Thymus (tissue), 11 donors: ENCODE measurements around the gene RCHY1. TPM values are rescaled to one million over a fixed set of nuclear protein-coding genes. Genes with fewer than 3 reads are reported as not detected.

Source experiments
- DNase-seq, 9 donors: peaks; one replicate each; pipeline ENCODE4 v3.0.0-alpha.2; 2013; ENCODE audit warnings: low spot score in 9 of 9, low read depth in 6 of 9, missing footprints in 1 of 9
- H3K27ac ChIP-seq, 2 donors: one replicate each; pipeline ENCODE4 v1.5.1; 2013; ENCODE audit warnings: control low read depth in 1 of 2, low read depth in 1 of 2, low read length in 1 of 2, mild to moderate bottlenecking in 1 of 2, moderate library complexity in 1 of 2
- H3K27me3 ChIP-seq, 2 donors: one replicate each; pipeline ENCODE4 v1.5.1; 2013; ENCODE audit warnings: low read length in 1 of 2; ENCODE audit not compliant: control insufficient read depth in 2 of 2, insufficient read depth in 1 of 2
- H3K36me3 ChIP-seq, 2 donors: one replicate each; pipeline ENCODE4 v1.5.1; 2013; ENCODE audit warnings: low read length in 1 of 2, mild to moderate bottlenecking in 1 of 2, moderate library complexity in 1 of 2; ENCODE audit not compliant: control insufficient read depth in 2 of 2, insufficient read depth in 2 of 2
- H3K4me1 ChIP-seq, 2 donors: one replicate each; pipeline ENCODE4 v1.5.1; 2013; ENCODE audit warnings: low read length in 2 of 2; ENCODE audit not compliant: control insufficient read depth in 2 of 2, insufficient read depth in 2 of 2
- H3K4me3 ChIP-seq, 2 donors: one replicate each; pipeline ENCODE4 v1.5.1; 2013; ENCODE audit warnings: low read length in 2 of 2, control low read depth in 1 of 2, mild to moderate bottlenecking in 1 of 2
- H3K9me3 ChIP-seq, 2 donors: one replicate each; pipeline ENCODE4 v1.5.1; 2013; ENCODE audit warnings: low read length in 1 of 2, mild to moderate bottlenecking in 1 of 2; ENCODE audit not compliant: control insufficient read depth in 2 of 2, insufficient read depth in 1 of 2
- WGBS: extraction: QIAGEN DNeasy Blood & Tissue Kit; methylation state at CpG from one replicate; pipeline ENCODE4 v1.1.7; 2013; 5-methylcytosine and 5-hydroxymethylcytosine counted together
- polyA plus RNA-seq: library from polyadenylated mRNA; stranded (reverse); fragments of 200-250 nt; gene quantifications from one replicate; pipeline ENCODE4 v1.2.3, GENCODE V29; 2013
- total RNA-seq: library from RNA; stranded (reverse); fragments of 120-200 nt; gene quantifications from one replicate; pipeline ENCODE4 v1.2.4, GENCODE V29; 2013
- donor health status: healthy.

The RCHY1 gene
- total and polyA plus RNA-seq, 2 donors, result 14.1 to 19.7 TPM

DNA sequence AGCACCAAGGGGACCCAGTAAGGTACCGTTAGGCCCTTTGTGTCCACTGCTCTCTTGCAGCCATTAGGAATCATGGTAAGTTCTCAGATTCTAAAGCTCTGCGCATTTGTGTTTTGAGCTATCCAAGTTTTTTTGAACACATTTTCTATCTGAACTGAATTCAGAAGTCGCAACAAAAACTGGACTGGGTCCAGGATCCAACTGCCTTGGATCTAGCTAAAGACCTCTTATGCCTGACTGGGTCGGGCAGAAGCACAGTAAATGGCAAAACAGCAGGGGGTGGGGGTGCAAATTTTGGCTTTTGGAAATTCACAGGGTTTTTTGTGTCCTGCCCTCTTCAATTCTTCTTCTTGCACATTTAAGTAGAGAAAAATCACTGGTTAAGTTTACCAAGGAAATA is 30.0 kb downstream of the RCHY1 start:
- H3K27me3 ChIP-seq, result no peaks in the 10 kb centered on the region
- H3K4me1 ChIP-seq, result no peaks in the 10 kb centered on the region
- no peak overlapping the region for H3K4me3 ChIP-seq
- H3K36me3 ChIP-seq, result peaks cover 9 to 45% of the 10 kb centered on the region in 2 donors
- WGBS, result over 99% methylated on average over 4 of the region's 4 CpGs
- DNase-seq, result no peak
- H3K27ac ChIP-seq, result no peak overlapping the region
- no peaks in the 10 kb centered on the region for H3K9me3 ChIP-seq

DNA sequence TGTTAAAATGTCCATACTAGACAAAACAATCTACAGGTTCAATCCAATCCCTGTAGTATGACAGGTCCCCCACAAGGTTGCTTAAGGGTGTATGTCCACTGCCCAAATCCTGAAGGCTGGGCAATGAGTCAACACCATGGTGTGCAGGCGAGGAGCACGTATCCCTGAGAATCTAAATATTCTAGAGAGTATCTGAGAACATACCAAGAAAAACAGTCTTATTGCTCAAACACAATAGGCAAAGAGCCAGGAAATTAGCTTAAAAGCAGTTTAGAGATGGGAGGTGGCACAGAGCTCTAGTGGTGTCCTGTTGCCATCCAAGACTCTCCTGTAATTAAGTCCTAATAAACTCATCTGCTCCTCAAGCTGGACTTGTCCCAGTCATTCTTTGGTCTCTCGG is 37.0 kb downstream of the RCHY1 start:
- Histone ChIP-seq H3K4me3 (no peak overlapping the region), H3K9me3 (peaks cover 0 to 4% of the 10 kb centered on the region in 2 donors), H3K27ac (no peak overlapping the region), H3K36me3 (peaks cover 3 to 22% of the 10 kb centered on the region in 2 donors), H3K4me1 (no peaks in the 10 kb centered on the region), H3K27me3 (no peaks in the 10 kb centered on the region)
- no peak for DNase-seq
- WGBS, result 98% methylated on average over 3 of the region's 3 CpGs

DNA sequence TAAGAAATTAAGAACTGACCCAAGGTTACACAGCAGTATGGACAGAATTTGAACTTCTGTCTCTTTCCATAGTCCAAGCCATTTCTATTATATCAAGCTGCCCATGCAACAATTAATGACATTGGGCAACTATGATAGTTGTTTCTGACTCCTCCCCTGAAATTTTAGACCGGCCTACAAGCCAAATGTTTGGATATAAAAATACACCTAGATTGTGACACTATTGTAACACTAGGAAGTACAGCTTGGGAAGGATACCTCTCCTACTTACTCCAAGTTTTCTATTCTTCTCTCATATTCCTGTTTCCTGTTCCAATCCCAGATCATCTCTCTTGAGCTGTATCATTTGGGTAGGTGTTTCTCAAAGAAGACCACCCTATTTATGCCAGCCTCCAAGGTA is 43.5 kb downstream of the RCHY1 start:
- 98% methylated on average over 1 of the region's 1 CpG for WGBS
- Histone ChIP-seq H3K4me1 (no peaks in the 10 kb centered on the region), H3K27ac (no peak overlapping the region)

DNA sequence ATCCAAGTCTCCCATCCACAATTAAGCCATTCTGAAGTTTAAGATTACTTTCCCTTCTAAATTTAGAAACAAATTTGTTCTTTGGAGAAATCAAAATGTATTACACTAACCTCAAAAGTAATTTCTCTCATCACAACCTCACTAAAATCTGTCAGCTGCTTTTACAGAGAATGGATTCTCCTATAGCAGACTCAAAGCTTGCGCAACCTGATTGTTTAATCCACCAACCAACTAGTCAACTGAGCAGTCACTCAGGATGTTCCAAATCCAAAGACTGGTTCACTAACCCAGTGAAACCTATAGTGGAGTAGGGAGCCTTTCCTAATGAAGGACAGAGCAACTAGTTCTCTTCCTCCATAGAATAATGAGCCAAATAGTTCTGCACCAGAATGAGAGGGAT is 44.3 kb downstream of the RCHY1 start:
- 99% methylated on average over 1 of the region's 1 CpG for WGBS
- Histone ChIP-seq H3K4me3 (no peak overlapping the region), H3K9me3 (no peaks in the 10 kb centered on the region), H3K27ac (no peak overlapping the region), H3K36me3 (no peaks in the 10 kb centered on the region), H3K4me1 (no peaks in the 10 kb centered on the region), H3K27me3 (no peaks in the 10 kb centered on the region)
- no peak for DNase-seq

More for the DNA sequence above, 43.5 kb downstream of the RCHY1 start:
- Histone ChIP-seq H3K9me3 (no peaks in the 10 kb centered on the region), H3K4me3 (no peak overlapping the region), H3K36me3 (no peaks in the 10 kb centered on the region), H3K27me3 (no peaks in the 10 kb centered on the region)
- DNase-seq, result no peak

DNA sequence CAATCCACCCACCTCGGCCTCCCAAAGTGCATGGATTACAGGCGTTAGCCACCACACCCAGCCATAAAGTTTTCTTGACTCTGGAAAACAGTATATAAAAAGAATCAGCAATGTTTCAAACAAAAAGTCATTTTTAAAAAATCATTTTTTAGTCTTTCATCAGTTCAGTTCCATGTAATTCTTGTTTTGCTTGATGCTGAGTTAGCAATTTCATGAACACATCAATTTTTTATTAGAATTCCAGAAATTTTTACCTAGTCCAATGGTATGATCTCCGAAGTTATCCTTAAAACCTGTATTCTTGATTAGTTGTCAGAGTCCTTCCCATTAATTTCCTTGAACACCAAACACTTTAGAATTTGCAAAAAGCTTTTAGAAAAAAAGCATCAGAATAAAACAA is 56.8 kb downstream of the RCHY1 start:
- Histone ChIP-seq H3K27me3 (no peaks in the 10 kb centered on the region), H3K9me3 (no peaks in the 10 kb centered on the region), H3K36me3 (no peaks in the 10 kb centered on the region), H3K27ac (no peak overlapping the region), H3K4me3 (no peak overlapping the region), H3K4me1 (no peaks in the 10 kb centered on the region)
- no peak for DNase-seq
- 94% methylated on average over 3 of the region's 3 CpGs for WGBS

DNA sequence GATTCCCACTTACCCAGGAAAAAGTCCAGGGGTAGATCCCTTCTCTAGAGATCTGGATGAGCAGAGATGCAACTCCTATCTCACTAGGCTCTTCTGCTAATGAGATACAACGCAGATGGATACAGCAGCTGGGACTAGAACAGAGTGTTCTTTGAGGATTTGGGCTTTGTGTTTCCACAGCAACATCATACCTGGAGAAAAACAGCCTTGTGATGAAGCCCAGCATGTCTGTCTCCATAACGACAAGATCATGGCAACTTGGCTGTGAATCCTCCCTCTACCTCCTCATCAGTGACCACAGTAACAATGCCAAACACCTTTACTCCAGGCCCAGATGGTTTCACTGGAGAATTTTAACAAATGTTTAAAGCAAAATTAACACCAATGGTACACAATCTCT is 80.1 kb downstream of the RCHY1 start:
- Histone ChIP-seq H3K9me3 (no peaks in the 10 kb centered on the region), H3K4me3 (no peak overlapping the region), H3K4me1 (no peaks in the 10 kb centered on the region), H3K27me3 (no peaks in the 10 kb centered on the region), H3K36me3 (no peaks in the 10 kb centered on the region), H3K27ac (no peak overlapping the region)
- no peak for DNase-seq
- WGBS, result 74% methylated on average over 2 of the region's 2 CpGs

DNA sequence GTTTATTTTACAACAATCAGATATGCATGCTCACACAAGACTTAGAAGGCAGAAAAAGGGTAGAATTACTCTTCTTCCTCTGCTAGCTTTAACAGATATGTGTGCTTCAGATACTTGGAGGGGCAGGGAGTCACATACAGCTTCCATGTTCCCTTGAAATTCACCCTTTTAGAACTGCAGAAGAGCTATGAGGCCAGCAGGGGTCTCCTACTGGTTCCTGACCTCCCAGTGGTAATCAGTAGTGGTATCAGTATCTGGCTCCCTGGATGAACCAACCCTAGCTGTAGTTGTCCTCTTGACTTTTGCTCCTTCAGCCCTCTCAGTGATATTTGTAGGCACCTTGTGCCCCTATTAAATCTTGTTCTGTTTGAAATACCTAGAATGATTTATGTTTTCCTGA is 81.5 kb downstream of the RCHY1 start:
- Histone ChIP-seq H3K36me3 (no peaks in the 10 kb centered on the region), H3K27ac (no peak overlapping the region), H3K9me3 (no peaks in the 10 kb centered on the region), H3K4me3 (no peak overlapping the region), H3K4me1 (no peaks in the 10 kb centered on the region), H3K27me3 (no peaks in the 10 kb centered on the region)
- DNase-seq, result peak in 1 of 9 donors; percentile 3

DNA sequence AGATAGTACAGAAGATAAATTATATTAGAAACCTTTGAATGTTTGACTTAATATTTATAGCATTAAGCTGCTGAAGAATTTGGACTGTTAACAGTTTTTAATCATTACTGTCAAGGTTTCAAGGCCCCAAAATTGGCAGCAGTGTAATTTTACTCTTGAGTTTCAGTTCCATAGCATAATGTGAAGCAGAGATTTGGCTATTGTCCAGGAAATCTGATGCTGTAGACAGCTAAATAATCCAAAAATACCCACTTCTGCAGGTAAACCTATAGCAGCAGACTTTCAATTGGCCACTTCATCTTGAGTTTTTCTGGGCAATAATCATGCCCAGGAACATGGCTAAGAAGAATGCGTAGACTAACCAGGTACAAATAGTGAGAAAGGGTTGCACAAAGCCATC is 85.0 kb downstream of the RCHY1 start:
- WGBS, result 62% methylated on average over 1 of the region's 1 CpG
- H3K36me3 ChIP-seq, result no peaks in the 10 kb centered on the region
- H3K4me1 ChIP-seq, result no peaks in the 10 kb centered on the region
- H3K27me3 ChIP-seq, result no peaks in the 10 kb centered on the region
- no peak overlapping the region for H3K4me3 ChIP-seq
- H3K27ac ChIP-seq, result no peak overlapping the region
- no peaks in the 10 kb centered on the region for H3K9me3 ChIP-seq
- DNase-seq, result no peak
